ENCODE results near the gene ANLN.
"Not testable (repeated sequence)": the region's sequence is repeated elsewhere in the genome, so short reads cannot be mapped to it uniquely, and the experiment has no call there.

The ANLN gene

GRCh38 chr7:36466001-36466400, 76.3 kb downstream of the ANLN start:
- DNase-seq (ENCODE audit: low read depth in 1 of 2, low spot score in 1 of 2): not testable (repeated sequence)

- no peak for DNase-seq (ENCODE audit: low read depth in 1 of 2, low spot score in 1 of 2)
Observed at GRCh38 chr7:36468370-36469101, 78.9 kb downstream of the ANLN start.

- DNase-seq (ENCODE audit: low read depth in 1 of 2, low spot score in 1 of 2): no peak
Observed at GRCh38 chr7:36469236-36469635, 79.6 kb downstream of the ANLN start.

- no peak for DNase-seq (ENCODE audit: low read depth in 1 of 2, low spot score in 1 of 2)
Observed at GRCh38 chr7:36472141-36472729, 82.6 kb downstream of the ANLN start.

GRCh38 chr7:36473454-36474282, 84.0 kb downstream of the ANLN start:
- DNase-seq (ENCODE audit: low read depth in 1 of 2, low spot score in 1 of 2): no peak

- DNase-seq (ENCODE audit: low read depth in 1 of 2, low spot score in 1 of 2): no peak
Observed at GRCh38 chr7:36474283-36475010, 84.8 kb downstream of the ANLN start.

- no peak for DNase-seq (ENCODE audit: low read depth in 1 of 2, low spot score in 1 of 2)
Observed at GRCh38 chr7:36475011-36475342, 85.3 kb downstream of the ANLN start.

- no peak for DNase-seq (ENCODE audit: low read depth in 1 of 2, low spot score in 1 of 2)
Observed at GRCh38 chr7:36475381-36475780, 85.7 kb downstream of the ANLN start.

GRCh38 chr7:36478745-36479144, 89.1 kb downstream of the ANLN start:
- DNase-seq (ENCODE audit: low read depth in 1 of 2, low spot score in 1 of 2): no peak

GRCh38 chr7:36483853-36484252, 94.2 kb downstream of the ANLN start:
- not testable (repeated sequence) for DNase-seq (ENCODE audit: low read depth in 1 of 2, low spot score in 1 of 2)

- no peak for DNase-seq (ENCODE audit: low read depth in 1 of 2, low spot score in 1 of 2)
Observed at GRCh38 chr7:36484265-36484664, 94.6 kb downstream of the ANLN start.

- no peak for DNase-seq (ENCODE audit: low read depth in 1 of 2, low spot score in 1 of 2)
Observed at GRCh38 chr7:36486336-36486735, 96.7 kb downstream of the ANLN start.

- no peak for DNase-seq (ENCODE audit: low read depth in 1 of 2, low spot score in 1 of 2)
Observed at GRCh38 chr7:36487756-36488336, 98.2 kb downstream of the ANLN start.

- not testable (repeated sequence) for DNase-seq (ENCODE audit: low read depth in 1 of 2, low spot score in 1 of 2)
Observed at GRCh38 chr7:36488672-36489071, 99.0 kb downstream of the ANLN start.

- DNase-seq (ENCODE audit: low read depth in 1 of 2, low spot score in 1 of 2): no peak
Observed at GRCh38 chr7:36490419-36490830, 100.8 kb downstream of the ANLN start.

- DNase-seq (ENCODE audit: low read depth in 1 of 2, low spot score in 1 of 2): no peak
Observed at GRCh38 chr7:36491317-36491716, 101.7 kb downstream of the ANLN start.

GRCh38 chr7:36496576-36496975, 106.9 kb downstream of the ANLN start:
- no peak for DNase-seq (ENCODE audit: low read depth in 1 of 2, low spot score in 1 of 2)

- not testable (repeated sequence) for DNase-seq (ENCODE audit: low read depth in 1 of 2, low spot score in 1 of 2)
Observed at GRCh38 chr7:36497176-36497575, 107.5 kb downstream of the ANLN start.

GRCh38 chr7:36497775-36498174, 108.1 kb downstream of the ANLN start:
- no peak for DNase-seq (ENCODE audit: low read depth in 1 of 2, low spot score in 1 of 2)

Measured in activated T-helper 1 cell treated with anti-CD3 and anti-CD28 coated beads, Interleukin-2, amount 50 U/mL, for 16 hours (primary cell).